Skeletal muscle tissue (tissue), 4 donors: ENCODE measurements around the gene ELAVL1. TPM values are rescaled to one million over a fixed set of nuclear protein-coding genes. Genes with fewer than 3 reads are reported as not detected.

ENCODE experiments used
- H3K27ac ChIP-seq: one replicate; pipeline ENCODE4 v1.7.0; 2013; ENCODE audit warnings: mild to moderate bottlenecking, low read depth, low read length, inconsistent platforms
- H3K27me3 ChIP-seq, 3 donors: one replicate each; pipeline ENCODE4 v1.7.0; 2013; ENCODE audit warnings: low read length in 3 of 3; ENCODE audit not compliant: control insufficient read depth in 3 of 3, insufficient read depth in 3 of 3
- H3K36me3 ChIP-seq, 3 donors: one replicate each; pipeline ENCODE4 v1.7.0; 2013; ENCODE audit warnings: low read length in 3 of 3; ENCODE audit not compliant: control insufficient read depth in 3 of 3, insufficient read depth in 3 of 3
- H3K4me1 ChIP-seq, 3 donors: one replicate each; pipeline ENCODE4 v1.7.0; 2013; ENCODE audit warnings: low read length in 3 of 3, mild to moderate bottlenecking in 3 of 3; ENCODE audit not compliant: control insufficient read depth in 3 of 3, insufficient read depth in 3 of 3
- H3K4me3 ChIP-seq, 3 donors: one replicate each; pipeline ENCODE4 v1.7.0; 2013; ENCODE audit warnings: low read length in 3 of 3
- H3K9ac ChIP-seq, 3 donors: one replicate each; pipeline ENCODE4 v1.7.0; 2013; ENCODE audit warnings: low read length in 3 of 3, mild to moderate bottlenecking in 3 of 3, moderate library complexity in 2 of 3, low read depth in 1 of 3
- H3K9me3 ChIP-seq, 3 donors: one replicate each; pipeline ENCODE4 v1.7.0; 2013; ENCODE audit warnings: low read length in 3 of 3; ENCODE audit not compliant: control insufficient read depth in 3 of 3
- total RNA-seq: library from RNA; depleted of rRNA; stranded (reverse); fragments of >200 nt; gene quantifications from one replicate; pipeline ENCODE4 v1.2.3, GENCODE V29; 2014
- donor health status: Osteomylitis.

ELAVL1 gene
- total RNA-seq, 1 donor from 2014 or later: 16.7 TPM

DNA sequence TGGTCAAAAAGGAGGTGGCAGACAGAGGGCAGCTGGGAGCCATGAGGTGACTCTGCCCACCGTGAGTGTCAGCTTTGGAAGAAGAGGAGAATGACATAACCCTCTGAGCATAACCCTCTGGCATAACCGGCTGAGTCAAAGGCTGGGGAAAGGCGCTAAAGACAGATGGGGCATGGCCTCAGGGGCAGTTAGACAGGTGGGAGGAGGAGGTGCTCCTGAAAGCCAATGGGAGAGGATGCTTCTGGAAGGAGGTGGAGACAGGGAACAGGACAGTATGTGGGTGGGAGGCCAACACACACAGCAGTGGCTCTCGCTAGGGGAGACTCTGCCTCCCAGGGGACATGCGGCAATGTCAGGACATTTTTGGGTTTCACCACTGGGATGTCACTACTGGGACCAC, 17.1 kb downstream of the ELAVL1 start:
- Histone ChIP-seq H3K4me3 (no peak overlapping the region), H3K9ac (peak overlapping the region in 1 of 3 donors; percentile 16), H3K9me3 (no peaks in the 10 kb centered on the region), H3K4me1 (peaks cover 30 to 51% (median 49%) of the 10 kb centered on the region in 3 donors), H3K36me3 (peaks cover 40 to 55% (median 53%) of the 10 kb centered on the region in 3 donors), H3K27ac (no peak overlapping the region), H3K27me3 (no peaks in the 10 kb centered on the region)

GRCh38 chr19:7987114-7987768, 18.2 kb downstream of the ELAVL1 start:
- H3K27ac ChIP-seq: no peak overlapping the region
- no peaks in the 10 kb centered on the region for H3K27me3 ChIP-seq
- H3K9ac ChIP-seq: no peak overlapping the region
- H3K4me1 ChIP-seq: peaks cover 30 to 46% (median 45%) of the 10 kb centered on the region in 3 donors
- peaks cover 47 to 62% (median 53%) of the 10 kb centered on the region in 3 donors for H3K36me3 ChIP-seq
- H3K4me3 ChIP-seq: no peak overlapping the region
- no peaks in the 10 kb centered on the region for H3K9me3 ChIP-seq

- peak overlapping the region in 1 of 3 donors; percentile 30 for H3K4me3 ChIP-seq
- H3K36me3 ChIP-seq: peaks cover 51 to 64% (median 51%) of the 10 kb centered on the region in 3 donors
- H3K27me3 ChIP-seq: no peaks in the 10 kb centered on the region
- H3K9ac ChIP-seq: peak overlapping the region in 2 of 3 donors; percentile 10 to 35
- no peaks in the 10 kb centered on the region for H3K9me3 ChIP-seq
- H3K4me1 ChIP-seq: peaks cover 33 to 51% (median 45%) of the 10 kb centered on the region in 3 donors
- H3K27ac ChIP-seq: peak overlapping the region; percentile 4
Observed at GRCh38 chr19:7986321-7987113, 18.9 kb downstream of the ELAVL1 start.

DNA sequence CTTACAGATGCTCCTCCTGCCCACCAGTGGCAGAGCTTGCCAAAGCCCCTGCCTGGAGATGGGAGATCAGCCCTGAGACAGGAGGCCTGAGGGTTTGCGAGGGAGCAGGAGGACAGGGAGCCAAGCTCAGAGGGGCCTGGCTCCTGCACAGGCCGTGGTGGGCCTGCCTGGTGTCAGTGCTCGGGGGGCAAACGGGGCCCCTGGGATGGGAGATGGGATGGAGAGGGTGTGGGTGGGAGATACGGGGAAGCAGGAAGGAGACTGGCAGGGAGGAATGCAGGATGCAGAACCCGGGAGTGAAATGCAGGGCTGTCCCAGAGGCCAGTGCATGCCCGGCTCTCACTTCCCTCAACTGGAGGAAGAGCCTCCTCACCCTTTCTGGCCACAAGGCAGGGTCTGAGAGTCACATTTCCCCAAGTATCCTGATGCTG, 19.9 kb downstream of the ELAVL1 start:
- peaks cover 46 to 60% (median 47%) of the 10 kb centered on the region in 3 donors for H3K36me3 ChIP-seq

DNA sequence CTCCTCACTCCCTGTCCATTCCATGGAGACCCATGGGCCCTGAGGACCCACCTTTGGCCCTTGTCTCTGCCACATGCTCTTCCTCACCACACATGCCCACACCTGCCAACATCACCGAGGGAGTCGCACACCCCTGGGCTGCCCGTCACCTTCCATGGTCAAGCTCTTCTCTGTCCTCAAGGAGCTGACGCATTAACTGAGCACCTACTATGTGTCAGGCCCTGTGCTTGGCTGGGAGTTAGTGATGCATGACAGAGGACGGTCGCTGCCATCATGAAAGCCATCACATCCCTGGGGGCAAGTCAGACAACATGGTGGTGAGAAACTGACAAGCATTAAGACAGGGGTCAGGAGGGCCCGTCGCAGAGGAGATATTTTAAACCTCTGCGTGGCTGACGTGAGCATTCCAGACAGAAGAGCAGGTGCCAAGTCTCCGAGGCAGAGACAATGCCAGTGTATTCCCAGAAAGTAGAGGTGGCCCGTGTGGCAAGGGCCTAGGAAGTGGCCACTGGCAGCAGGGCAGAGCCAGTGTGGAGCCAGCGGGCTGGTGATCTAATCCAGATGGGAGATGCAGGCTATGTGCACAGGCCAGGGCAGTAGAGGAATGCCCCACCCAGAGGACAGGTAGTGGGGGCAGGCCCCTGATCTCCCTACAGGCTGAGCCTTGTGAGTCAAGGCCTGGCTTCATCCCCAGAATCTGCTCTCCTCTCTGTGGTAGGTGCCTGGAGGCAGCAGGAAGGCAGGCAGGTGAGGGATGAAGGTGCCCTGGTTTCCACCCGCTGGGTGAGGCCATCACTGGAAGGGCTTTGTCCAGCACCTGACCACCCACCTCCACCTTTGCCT, 21.2 kb downstream of the ELAVL1 start:
- Histone ChIP-seq H3K27ac (no peak overlapping the region), H3K4me3 (no peak overlapping the region), H3K36me3 (peaks cover 47 to 62% (median 53%) of the 10 kb centered on the region in 3 donors), H3K9ac (peak overlapping the region in 1 of 3 donors; percentile 16), H3K27me3 (no peaks in the 10 kb centered on the region), H3K4me1 (peaks cover 33 to 56% (median 50%) of the 10 kb centered on the region in 3 donors), H3K9me3 (no peaks in the 10 kb centered on the region)

More for the DNA sequence above, 19.9 kb downstream of the ELAVL1 start:
- Histone ChIP-seq H3K9ac (peak overlapping the region in 1 of 3 donors; percentile 35), H3K4me3 (no peak overlapping the region), H3K4me1 (peaks cover 33 to 51% (median 45%) of the 10 kb centered on the region in 3 donors), H3K27me3 (no peaks in the 10 kb centered on the region), H3K27ac (no peak overlapping the region), H3K9me3 (no peaks in the 10 kb centered on the region)

- peak overlapping the region in 2 of 3 donors; percentile 33 to 40 for H3K9ac ChIP-seq
- no peaks in the 10 kb centered on the region for H3K9me3 ChIP-seq
- H3K36me3 ChIP-seq: peaks cover 46 to 55% (median 49%) of the 10 kb centered on the region in 3 donors
- H3K27ac ChIP-seq: no peak overlapping the region
- no peaks in the 10 kb centered on the region for H3K27me3 ChIP-seq
- no peak overlapping the region for H3K4me3 ChIP-seq
- peaks cover 38 to 59% (median 58%) of the 10 kb centered on the region in 3 donors for H3K4me1 ChIP-seq
Observed at GRCh38 chr19:7983286-7983950, 22.0 kb downstream of the ELAVL1 start.

DNA sequence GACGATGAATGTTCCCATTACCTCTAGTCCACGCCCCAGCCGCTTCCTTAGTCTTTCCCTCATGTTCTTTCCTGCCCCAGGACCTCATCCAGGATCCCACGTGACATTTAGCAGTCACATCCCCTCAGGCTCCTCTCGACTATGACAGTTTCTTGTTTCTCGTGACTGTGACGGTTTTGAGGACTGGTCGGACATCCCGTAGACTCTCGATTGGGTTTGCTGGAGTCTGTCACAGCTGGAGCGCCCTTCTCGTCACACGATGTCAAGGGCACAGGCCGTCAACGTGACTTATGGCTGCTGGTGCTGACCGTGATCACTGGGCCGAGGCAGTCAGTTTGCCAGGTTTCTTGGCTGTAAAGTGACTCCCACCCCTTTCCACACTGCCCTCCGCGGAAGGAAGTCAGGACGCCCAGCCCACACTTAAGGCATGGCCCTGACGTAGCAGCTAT, 22.8 kb downstream of the ELAVL1 start:
- H3K27ac ChIP-seq: no peak overlapping the region
- no peak overlapping the region for H3K4me3 ChIP-seq
- peak overlapping the region in 2 of 3 donors; percentile 33 to 40 for H3K9ac ChIP-seq
- H3K36me3 ChIP-seq: peaks cover 41 to 48% (median 43%) of the 10 kb centered on the region in 3 donors
- peaks cover 37 to 63% (median 60%) of the 10 kb centered on the region in 3 donors for H3K4me1 ChIP-seq
- H3K9me3 ChIP-seq: no peaks in the 10 kb centered on the region
- H3K27me3 ChIP-seq: no peaks in the 10 kb centered on the region

DNA sequence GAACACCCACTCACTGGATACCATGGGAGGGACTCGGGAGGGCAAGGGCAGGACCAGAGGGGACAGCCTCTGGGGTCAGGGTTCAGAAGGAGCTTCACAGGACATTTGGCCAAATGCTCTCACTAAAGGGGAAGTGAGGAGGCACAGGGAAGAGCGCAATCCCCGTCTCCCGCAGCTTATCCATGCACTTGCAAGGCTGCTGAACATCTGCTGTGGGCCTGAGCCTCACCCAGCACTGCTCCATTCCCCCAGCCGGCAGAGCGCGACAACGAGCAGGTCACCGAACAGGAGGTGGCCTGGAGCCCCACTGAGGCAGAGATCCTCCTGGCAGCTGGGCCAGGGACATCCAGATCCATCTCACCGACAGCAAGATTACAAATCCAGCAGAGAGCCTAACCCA, 23.3 kb downstream of the ELAVL1 start:
- peaks cover 31 to 58% (median 56%) of the 10 kb centered on the region in 3 donors for H3K4me1 ChIP-seq
- no peak overlapping the region for H3K4me3 ChIP-seq
- H3K9me3 ChIP-seq: no peaks in the 10 kb centered on the region
- peaks cover 43 to 52% (median 45%) of the 10 kb centered on the region in 3 donors for H3K36me3 ChIP-seq
- H3K27me3 ChIP-seq: no peaks in the 10 kb centered on the region
- no peak overlapping the region for H3K27ac ChIP-seq
- no peak overlapping the region for H3K9ac ChIP-seq

DNA sequence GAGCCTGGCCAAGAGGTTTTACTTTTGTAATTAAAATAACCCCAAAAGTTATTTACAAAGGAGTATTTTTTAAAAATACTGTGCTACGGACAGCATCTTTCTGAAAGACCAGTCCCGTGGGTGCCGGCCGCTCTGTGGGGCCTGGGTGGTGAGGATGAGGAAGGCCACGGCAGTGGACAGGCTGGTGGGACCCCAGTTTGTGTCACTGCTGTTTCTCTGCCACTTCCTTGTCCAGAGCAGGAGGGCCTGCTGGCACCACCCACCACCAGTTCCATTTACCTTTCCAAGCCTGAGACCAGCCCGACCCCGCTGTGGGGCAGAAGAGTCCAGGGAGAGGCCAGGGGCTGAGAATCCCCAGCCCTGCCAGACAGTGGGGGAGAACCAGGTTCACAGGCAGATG, 23.8 kb downstream of the ELAVL1 start:
- Histone ChIP-seq H3K9me3 (no peaks in the 10 kb centered on the region), H3K27ac (no peak overlapping the region), H3K27me3 (no peaks in the 10 kb centered on the region), H3K9ac (no peak overlapping the region), H3K4me1 (peaks cover 30 to 56% (median 53%) of the 10 kb centered on the region in 3 donors), H3K4me3 (no peak overlapping the region), H3K36me3 (peaks cover 46 to 54% (median 46%) of the 10 kb centered on the region in 3 donors)
